ENCODE data around the gene JMJD7.

The JMJD7 gene

GRCh38 chr15:41792000-41792637 is 35.8 kb upstream of the JMJD7 start:
- no peak overlapping the region for H3K4me3 ChIP-seq (ENCODE audit: low read length)
- TF ChIP-seq CTCF (conservative IDR thresholded peaks at IDR 0.05; ENCODE audit: low read length), result no peak
- DNase-seq (ENCODE audit: low read depth), result no peak

GRCh38 chr15:41794081-41794480 is 33.8 kb upstream of the JMJD7 start:
- peak; percentile 73 for DNase-seq (ENCODE audit: low read depth)
- no peak for TF ChIP-seq CTCF (conservative IDR thresholded peaks at IDR 0.05; ENCODE audit: low read length)
- no peak overlapping the region for H3K4me3 ChIP-seq (ENCODE audit: low read length)

- no peak for TF ChIP-seq CTCF (conservative IDR thresholded peaks at IDR 0.05; ENCODE audit: low read length)
- H3K4me3 ChIP-seq (ENCODE audit: low read length), result no peak overlapping the region
- DNase-seq (ENCODE audit: low read depth), result peak; percentile 89
These were observed 31.7 kb upstream of the JMJD7 start for GRCh38 chr15:41795996-41796856.

- no peak for TF ChIP-seq CTCF (conservative IDR thresholded peaks at IDR 0.05; ENCODE audit: low read length)
- DNase-seq (ENCODE audit: low read depth), result no peak
These were observed 30.5 kb upstream of the JMJD7 start for GRCh38 chr15:41797201-41797944.

GRCh38 chr15:41798607-41799487 is 29.0 kb upstream of the JMJD7 start:
- peak; percentile 24 for DNase-seq (ENCODE audit: low read depth)
- TF ChIP-seq CTCF (conservative IDR thresholded peaks at IDR 0.05; ENCODE audit: low read length), result no peak
- no peak overlapping the region for H3K4me3 ChIP-seq (ENCODE audit: low read length)

More at GRCh38 chr15:41797201-41797944, 30.5 kb upstream of the JMJD7 start:
- H3K4me3 ChIP-seq (ENCODE audit: low read length), result no peak overlapping the region

GRCh38 chr15:41799488-41799805 is 28.4 kb upstream of the JMJD7 start:
- no peak for DNase-seq (ENCODE audit: low read depth)
- no peak overlapping the region for H3K4me3 ChIP-seq (ENCODE audit: low read length)
- no peak for TF ChIP-seq CTCF (conservative IDR thresholded peaks at IDR 0.05; ENCODE audit: low read length)

Measured in AG10803 (cell line).